GM12878 (cell line): ENCODE results near the gene CLPTM1. TPM values are rescaled to one million over a fixed set of nuclear protein-coding genes. Genes with fewer than 3 reads are reported as not detected.
A peak's percentile ranks its signal among the peaks of the same experiment; 100 is the strongest.

Source experiments
- BMI1 ChIP-seq: fragments of 450-650 bp; IDR thresholded peaks from 2 replicates; pipeline ENCODE4 v1.6.1; 2016; ENCODE audit warnings: mild to moderate bottlenecking, moderate library complexity, borderline replicate concordance
- BRCA1 ChIP-seq: IDR thresholded peaks from 2 replicates; pipeline ENCODE4 v1.6.1; 2011; ENCODE audit warnings: low read depth, low read length, improper control_type of control experiment
- CBX5 ChIP-seq: sonication (generic); IDR thresholded peaks from 2 replicates; pipeline ENCODE4 v1.6.1; 2016; ENCODE audit warnings: low read depth, moderate library complexity, mild to moderate bottlenecking, inconsistent platforms
- ETV6 ChIP-seq, 2 experiments: fragments of 450-650 bp in 1 of 2; IDR thresholded peaks in 1 of 2; conservative IDR thresholded peaks in 1 of 2; 2 replicates each; pipeline ENCODE4 v1.6.1; 2014; ENCODE audit warnings: antibody characterized with exemption in 1 of 2, borderline replicate concordance in 1 of 2, low read depth in 1 of 2, mild to moderate bottlenecking in 1 of 2, moderate library complexity in 1 of 2
- EZH2 ChIP-seq: IDR thresholded peaks from 2 replicates; pipeline ENCODE4 v1.6.1; 2012; ENCODE audit warnings: low read depth, mild to moderate bottlenecking, control low read depth, inconsistent platforms, low read length, borderline replicate concordance; ENCODE audit not compliant: control insufficient read depth
- GABPA ChIP-seq: IDR thresholded peaks from 2 replicates; pipeline ENCODE4 v1.6.1; 2014; ENCODE audit warnings: antibody characterized with exemption, low read depth, mild to moderate bottlenecking, inconsistent platforms
- JUNB ChIP-seq: IDR thresholded peaks from 2 replicates; pipeline ENCODE4 v1.6.1; 2016; ENCODE audit warnings: antibody characterized with exemption, mild to moderate bottlenecking
- LARP7 ChIP-seq: fragments of 450-650 bp; IDR thresholded peaks from 2 replicates; pipeline ENCODE4 v1.6.1; 2017; ENCODE audit warnings: mild to moderate bottlenecking
- NFXL1 ChIP-seq: fragments of 450-650 bp; IDR thresholded peaks from 2 replicates; pipeline ENCODE4 v1.6.1; 2017; ENCODE audit warnings: antibody characterized with exemption, mild to moderate bottlenecking, borderline replicate concordance
- NFYB ChIP-seq: IDR thresholded peaks from 2 replicates; pipeline ENCODE4 v1.6.1; 2011; ENCODE audit warnings: low read depth, mild to moderate bottlenecking, low read length, improper control_type of control experiment, moderate library complexity; ENCODE audit not compliant: insufficient read depth
- NR2C1 ChIP-seq: fragments of 450-650 bp; IDR thresholded peaks from 2 replicates; pipeline ENCODE4 v1.6.1; 2017; ENCODE audit warnings: antibody characterized with exemption, mild to moderate bottlenecking, moderate library complexity
- NR2C2 ChIP-seq: IDR thresholded peaks from 2 replicates; pipeline ENCODE4 v1.6.1; 2011; ENCODE audit warnings: borderline replicate concordance, low read depth; ENCODE audit not compliant: control insufficient read depth, insufficient read length
- NR2F1 ChIP-seq: fragments of 450-650 bp; conservative IDR thresholded peaks from 2 replicates; pipeline ENCODE4 v1.6.1; 2017; ENCODE audit warnings: mild to moderate bottlenecking
- PAX8 ChIP-seq: fragments of 450-650 bp; IDR thresholded peaks from 2 replicates; pipeline ENCODE4 v1.6.1; 2017; ENCODE audit warnings: mild to moderate bottlenecking, moderate library complexity
- PKNOX1 ChIP-seq: fragments of 450-650 bp; IDR thresholded peaks from 2 replicates; pipeline ENCODE4 v1.6.1; 2016; ENCODE audit warnings: mild to moderate bottlenecking
- RAD21 ChIP-seq: IDR thresholded peaks from 2 replicates; pipeline ENCODE4 v1.6.1; 2011; ENCODE audit warnings: mild to moderate bottlenecking, low read depth, low read length, moderate library complexity; ENCODE audit not compliant: insufficient read depth
- RBBP5 ChIP-seq: fragments of 200-600 bp; sonication (generic); conservative IDR thresholded peaks from 2 replicates; pipeline ENCODE4 v1.6.1; 2016
- RELB ChIP-seq: fragments of 450-650 bp; IDR thresholded peaks from 2 replicates; pipeline ENCODE4 v1.6.1; 2017; ENCODE audit warnings: low read depth, mild to moderate bottlenecking, moderate library complexity
- RUNX3 ChIP-seq: IDR thresholded peaks from 2 replicates; pipeline ENCODE4 v1.6.1; 2012; ENCODE audit warnings: low read length, inconsistent platforms
- SIN3A ChIP-seq: IDR thresholded peaks from 2 replicates; pipeline ENCODE4 v1.6.1; 2012; ENCODE audit warnings: low read depth, low read length, improper control_type of control experiment
- WRNIP1 ChIP-seq: IDR thresholded peaks from 2 replicates; pipeline ENCODE4 v1.6.1; 2011; ENCODE audit warnings: low read depth, low read length, improper control_type of control experiment, borderline replicate concordance
- YBX1 ChIP-seq: fragments of 450-650 bp; IDR thresholded peaks from 2 replicates; pipeline ENCODE4 v1.6.1; 2016; ENCODE audit warnings: antibody characterized with exemption
- ZBED1 ChIP-seq: IDR thresholded peaks from 2 replicates; pipeline ENCODE4 v1.6.1; 2016; ENCODE audit warnings: borderline replicate concordance
- ZNF24 ChIP-seq: fragments of 450-650 bp; IDR thresholded peaks from 2 replicates; pipeline ENCODE4 v1.6.1; 2017; ENCODE audit warnings: antibody characterized with exemption, mild to moderate bottlenecking
- polyA plus RNA-seq, 11 experiments: library from polyadenylated mRNA; depleted of rRNA in 4 of 11; unstranded in 6 of 11; stranded (reverse) in 5 of 11; fragments of >200 nt; fragmentation: Nextera tagmentation in 4 of 11; fragmentation: Illumina TruSeq in 1 of 11; extraction: Ambion mirVana in 4 of 11; extraction: Trizol in 1 of 11; gene quantifications; 1 replicate in 1 of 11; 2 replicates in 10 of 11; pipeline versions ENCODE4 v1.2.1 to v1.2.3, GENCODE V29; 2011 to 2016; ENCODE audit warnings: inconsistent platforms in 2 of 11, missing spikeins in 2 of 11, low read depth in 1 of 11
- total RNA-seq, 4 experiments: library from RNA; depleted of rRNA in 3 of 4; stranded (reverse); fragments of >200 nt in 3 of 4; fragmentation: Illumina TruSeq in 1 of 4; extraction: Trizol in 1 of 4; gene quantifications; 2 replicates each; pipeline versions ENCODE4 v1.2.1 to v1.2.3, GENCODE V29; 2013 to 2021
- TF ChIP-seq, protein P1 (sequence below): fragments of 450-650 bp; IDR thresholded peaks from 2 replicates; pipeline ENCODE4 v1.6.1; 2016; ENCODE audit warnings: mild to moderate bottlenecking, moderate library complexity, borderline replicate concordance

CLPTM1 gene
- total and polyA plus RNA-seq, 10 of the 15 experiments (the other 5 are each of a cell fraction or from before 2014, with no cell fraction given) = 0.42 to 72.6 (median 35.2) TPM

- TF ChIP-seq NR2C2 = no peak
- TF ChIP-seq RAD21 = no peak
- no peak for TF ChIP-seq ZNF24
- TF ChIP-seq SIN3A = peak; percentile 72; the same call in 1 of the 2 replicates
- TF ChIP-seq ETV6 (conservative IDR thresholded peaks at IDR 0.05 in 1 of 2, IDR thresholded peaks at IDR 0.05 in 1 of 2; ENCODE audit: borderline replicate concordance in 1 of 2, low read depth in 1 of 2) = no peak
- TF ChIP-seq WRNIP1 = no peak
- peak; percentile 94 for TF ChIP-seq NR2C1
- peak; percentile 55 for TF ChIP-seq NR2F1
- no peak for TF ChIP-seq RBBP5
- TF ChIP-seq RUNX3 = peak; percentile 21
- TF ChIP-seq NFYB = no peak
- no peak for TF ChIP-seq EZH2
- peak; percentile 41; the same call in 1 of the 2 replicates for TF ChIP-seq RELB
- TF ChIP-seq, protein P1, sequence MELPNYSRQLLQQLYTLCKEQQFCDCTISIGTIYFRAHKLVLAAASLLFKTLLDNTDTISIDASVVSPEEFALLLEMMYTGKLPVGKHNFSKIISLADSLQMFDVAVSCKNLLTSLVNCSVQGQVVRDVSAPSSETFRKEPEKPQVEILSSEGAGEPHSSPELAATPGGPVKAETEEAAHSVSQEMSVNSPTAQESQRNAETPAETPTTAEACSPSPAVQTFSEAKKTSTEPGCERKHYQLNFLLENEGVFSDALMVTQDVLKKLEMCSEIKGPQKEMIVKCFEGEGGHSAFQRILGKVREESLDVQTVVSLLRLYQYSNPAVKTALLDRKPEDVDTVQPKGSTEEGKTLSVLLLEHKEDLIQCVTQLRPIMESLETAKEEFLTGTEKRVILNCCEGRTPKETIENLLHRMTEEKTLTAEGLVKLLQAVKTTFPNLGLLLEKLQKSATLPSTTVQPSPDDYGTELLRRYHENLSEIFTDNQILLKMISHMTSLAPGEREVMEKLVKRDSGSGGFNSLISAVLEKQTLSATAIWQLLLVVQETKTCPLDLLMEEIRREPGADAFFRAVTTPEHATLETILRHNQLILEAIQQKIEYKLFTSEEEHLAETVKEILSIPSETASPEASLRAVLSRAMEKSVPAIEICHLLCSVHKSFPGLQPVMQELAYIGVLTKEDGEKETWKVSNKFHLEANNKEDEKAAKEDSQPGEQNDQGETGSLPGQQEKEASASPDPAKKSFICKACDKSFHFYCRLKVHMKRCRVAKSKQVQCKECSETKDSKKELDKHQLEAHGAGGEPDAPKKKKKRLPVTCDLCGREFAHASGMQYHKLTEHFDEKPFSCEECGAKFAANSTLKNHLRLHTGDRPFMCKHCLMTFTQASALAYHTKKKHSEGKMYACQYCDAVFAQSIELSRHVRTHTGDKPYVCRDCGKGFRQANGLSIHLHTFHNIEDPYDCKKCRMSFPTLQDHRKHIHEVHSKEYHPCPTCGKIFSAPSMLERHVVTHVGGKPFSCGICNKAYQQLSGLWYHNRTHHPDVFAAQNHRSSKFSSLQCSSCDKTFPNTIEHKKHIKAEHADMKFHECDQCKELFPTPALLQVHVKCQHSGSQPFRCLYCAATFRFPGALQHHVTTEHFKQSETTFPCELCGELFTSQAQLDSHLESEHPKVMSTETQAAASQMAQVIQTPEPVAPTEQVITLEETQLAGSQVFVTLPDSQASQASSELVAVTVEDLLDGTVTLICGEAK = peak; percentile 93
- TF ChIP-seq NFXL1 = no peak
- TF ChIP-seq BMI1 = no peak
- TF ChIP-seq ZBED1 = no peak
- TF ChIP-seq CBX5 = no peak
- TF ChIP-seq BRCA1 = no peak
- TF ChIP-seq PAX8 = no peak
- TF ChIP-seq PKNOX1 = peak; percentile 55; the same call in 1 of the 2 replicates
- peak; percentile 77 for TF ChIP-seq LARP7
- TF ChIP-seq JUNB = no peak
- no peak for TF ChIP-seq YBX1
- peak; percentile 93 for TF ChIP-seq GABPA
These were observed 84.0 kb downstream of the CLPTM1 start, which contains the start of gene CLASRP (continued) for GRCh38 chr19:45038931-45039893.
